Epithelial cell of proximal tubule (primary cell): Measurements from ENCODE around the gene S100A10. TPM values are rescaled to one million over a fixed set of nuclear protein-coding genes. Genes with fewer than 3 reads are reported as not detected.

Experiments used
- DNase-seq: peaks from one replicate; pipeline ENCODE4 v3.0.0-alpha.2; 2011; ENCODE audit warnings: low read depth
- H3K4me3 ChIP-seq: 2 replicates; pipeline ENCODE4 v1.5.1; 2011; ENCODE audit warnings: low read depth, mild to moderate bottlenecking, low read length
- CTCF ChIP-seq: conservative IDR thresholded peaks from 2 replicates; pipeline ENCODE4 v1.5.1; 2012; ENCODE audit warnings: low read depth, mild to moderate bottlenecking, low read length
- total RNA-seq: library from RNA; depleted of rRNA; stranded (reverse); fragments of >200 nt; gene quantifications from 2 replicates; pipeline ENCODE4 v1.2.3, GENCODE V29; 2015

The S100A10 gene
- total RNA-seq, 1 donor from 2014 or later = 394 TPM

- no peak for DNase-seq
- H3K4me3 ChIP-seq = no peak overlapping the region
- no peak for TF ChIP-seq CTCF
These were observed 30.6 kb upstream of the S100A10 start for GRCh38 chr1:152024223-152024622.

GRCh38 chr1:152023221-152023620 lies 29.6 kb upstream of the S100A10 start:
- H3K4me3 ChIP-seq = no peak overlapping the region
- no peak for TF ChIP-seq CTCF
- DNase-seq = no peak

GRCh38 chr1:152022474-152022873 lies 28.8 kb upstream of the S100A10 start:
- no peak for DNase-seq
- no peak overlapping the region for H3K4me3 ChIP-seq
- TF ChIP-seq CTCF = no peak

- H3K4me3 ChIP-seq = no peak overlapping the region
- DNase-seq = no peak
- no peak for TF ChIP-seq CTCF
These were observed 27.9 kb upstream of the S100A10 start for GRCh38 chr1:152021569-152021968.

DNA sequence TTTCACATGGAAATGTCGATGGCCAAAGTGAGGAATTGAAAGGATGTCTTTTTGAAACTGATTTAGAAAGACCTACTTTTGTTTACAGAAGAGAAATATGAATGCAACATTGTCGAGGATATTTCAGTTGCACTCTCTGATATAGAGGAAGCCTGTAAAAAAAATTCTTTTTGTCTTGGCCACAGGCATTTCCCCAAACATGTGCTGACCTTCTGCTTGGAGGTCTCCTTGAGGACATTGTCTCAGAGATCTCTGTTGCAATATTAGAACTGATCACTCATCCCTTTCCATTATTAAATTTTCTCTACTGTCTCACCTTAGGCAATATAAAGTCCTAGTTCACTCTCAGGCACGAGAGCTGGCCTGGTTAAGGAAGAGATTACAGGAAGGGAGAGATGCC lies 27.2 kb upstream of the S100A10 start:
- no peak for DNase-seq
- TF ChIP-seq CTCF = no peak
- H3K4me3 ChIP-seq = no peak overlapping the region

GRCh38 chr1:152018537-152018936 lies 24.9 kb upstream of the S100A10 start:
- peak; percentile 60 for TF ChIP-seq CTCF
- DNase-seq = no peak
- no peak overlapping the region for H3K4me3 ChIP-seq

DNA sequence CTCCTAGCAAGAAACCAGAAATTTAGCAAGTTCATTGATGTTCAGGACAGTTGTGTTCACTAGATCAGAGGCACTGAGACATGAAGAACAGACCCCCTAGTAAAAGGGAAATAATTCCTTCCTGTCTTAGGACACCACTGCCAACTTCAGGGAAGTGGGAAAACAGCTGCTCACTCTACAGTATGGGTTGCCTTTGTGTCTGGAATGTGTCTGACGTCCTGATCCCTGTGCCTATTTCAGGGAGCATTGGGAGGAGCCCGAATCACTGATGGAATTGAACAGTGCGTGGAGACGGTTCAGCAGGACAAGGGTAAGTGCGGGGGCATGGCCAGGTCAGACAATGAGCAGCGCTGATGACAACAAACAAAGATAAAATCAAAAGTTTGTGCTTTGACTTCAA lies 22.1 kb upstream of the S100A10 start:
- no peak for TF ChIP-seq CTCF

More for the DNA sequence above, 22.1 kb upstream of the S100A10 start:
- no peak overlapping the region for H3K4me3 ChIP-seq
- DNase-seq = no peak
